Measurements from ENCODE around the gene SLC16A2. TPM values are rescaled to one million over a fixed set of nuclear protein-coding genes. Genes with fewer than 3 reads are reported as not detected.

Gene SLC16A2
- total RNA-seq, 1 donor from 2014 or later, result 32.4 TPM

- Mint-ChIP-seq H3K4me1 (ENCODE audit: unreplicated experiment) (no peaks in the 10 kb centered on the region), H3K27me3 (ENCODE audit: unreplicated experiment) (peaks cover 3% of the 10 kb centered on the region), H3K9me3 (ENCODE audit: unreplicated experiment) (no peaks in the 10 kb centered on the region), H3K36me3 (ENCODE audit: low read depth, unreplicated experiment) (no peaks in the 10 kb centered on the region), H3K4me3 (ENCODE audit: unreplicated experiment) (no peak overlapping the region), H3K27ac (ENCODE audit: unreplicated experiment) (no peak overlapping the region)
- TF ChIP-seq, protein P1, sequence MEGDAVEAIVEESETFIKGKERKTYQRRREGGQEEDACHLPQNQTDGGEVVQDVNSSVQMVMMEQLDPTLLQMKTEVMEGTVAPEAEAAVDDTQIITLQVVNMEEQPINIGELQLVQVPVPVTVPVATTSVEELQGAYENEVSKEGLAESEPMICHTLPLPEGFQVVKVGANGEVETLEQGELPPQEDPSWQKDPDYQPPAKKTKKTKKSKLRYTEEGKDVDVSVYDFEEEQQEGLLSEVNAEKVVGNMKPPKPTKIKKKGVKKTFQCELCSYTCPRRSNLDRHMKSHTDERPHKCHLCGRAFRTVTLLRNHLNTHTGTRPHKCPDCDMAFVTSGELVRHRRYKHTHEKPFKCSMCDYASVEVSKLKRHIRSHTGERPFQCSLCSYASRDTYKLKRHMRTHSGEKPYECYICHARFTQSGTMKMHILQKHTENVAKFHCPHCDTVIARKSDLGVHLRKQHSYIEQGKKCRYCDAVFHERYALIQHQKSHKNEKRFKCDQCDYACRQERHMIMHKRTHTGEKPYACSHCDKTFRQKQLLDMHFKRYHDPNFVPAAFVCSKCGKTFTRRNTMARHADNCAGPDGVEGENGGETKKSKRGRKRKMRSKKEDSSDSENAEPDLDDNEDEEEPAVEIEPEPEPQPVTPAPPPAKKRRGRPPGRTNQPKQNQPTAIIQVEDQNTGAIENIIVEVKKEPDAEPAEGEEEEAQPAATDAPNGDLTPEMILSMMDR (IDR thresholded peaks at IDR 0.05; ENCODE audit: unreplicated experiment), result no peak
- no peak for DNase-seq (ENCODE audit: low spot score)
Observed at GRCh38 chrX:74519870-74520269, 98.6 kb downstream of the SLC16A2 start.

DNA sequence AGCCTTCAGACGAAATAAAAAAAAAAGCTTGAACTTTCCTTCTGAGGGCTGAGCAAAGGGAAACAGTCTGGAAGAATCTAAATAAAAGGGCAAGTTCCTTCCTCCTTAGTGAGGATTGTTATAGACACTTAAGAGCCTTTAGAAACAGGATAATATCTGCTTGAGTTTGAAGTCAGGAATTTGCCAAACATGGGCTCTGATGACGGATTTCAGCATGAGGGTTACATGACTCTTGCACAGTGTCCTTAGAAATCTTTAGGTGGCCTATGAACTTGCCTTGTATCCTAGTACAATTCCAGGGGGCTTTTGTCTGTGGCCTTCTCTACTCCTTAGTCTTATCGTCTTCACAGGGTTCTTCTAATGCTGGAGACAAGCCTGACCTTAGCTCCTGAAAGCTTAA lies 99.0 kb downstream of the SLC16A2 start:
- H3K36me3 Mint-ChIP-seq (ENCODE audit: low read depth, unreplicated experiment), result no peaks in the 10 kb centered on the region

DNA sequence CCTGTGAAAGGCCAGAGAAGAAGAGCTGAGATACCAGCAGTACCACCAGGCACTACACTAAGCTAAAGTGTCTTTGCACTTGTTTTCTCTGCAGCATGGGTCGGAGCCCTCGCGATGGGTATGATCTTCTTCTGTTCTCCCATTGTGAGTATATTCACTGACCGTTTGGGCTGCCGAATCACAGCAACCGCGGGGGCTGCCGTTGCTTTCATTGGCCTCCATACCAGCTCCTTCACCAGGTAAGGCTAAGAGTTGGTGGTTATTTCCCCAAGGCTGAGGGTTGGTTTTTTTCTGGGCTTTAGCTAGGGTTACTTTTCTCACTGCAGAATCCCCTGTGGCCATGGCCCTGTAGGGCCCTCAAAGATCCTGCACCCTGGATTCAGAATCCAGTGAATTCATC lies 99.6 kb downstream of the SLC16A2 start:
- no peak overlapping the region for H3K27ac Mint-ChIP-seq (ENCODE audit: unreplicated experiment)
- H3K4me3 Mint-ChIP-seq (ENCODE audit: unreplicated experiment), result no peak overlapping the region
- H3K4me1 Mint-ChIP-seq (ENCODE audit: unreplicated experiment), result no peaks in the 10 kb centered on the region

More for the DNA sequence above, 99.0 kb downstream of the SLC16A2 start:
- DNase-seq (ENCODE audit: low spot score), result no peak
- TF ChIP-seq, protein P1 (IDR thresholded peaks at IDR 0.05; ENCODE audit: unreplicated experiment), result no peak
- Mint-ChIP-seq H3K4me3 (ENCODE audit: unreplicated experiment) (no peak overlapping the region), H3K4me1 (ENCODE audit: unreplicated experiment) (no peaks in the 10 kb centered on the region), H3K27ac (ENCODE audit: unreplicated experiment) (no peak overlapping the region), H3K9me3 (ENCODE audit: unreplicated experiment) (no peaks in the 10 kb centered on the region), H3K27me3 (ENCODE audit: unreplicated experiment) (peaks cover 3% of the 10 kb centered on the region)

DNA sequence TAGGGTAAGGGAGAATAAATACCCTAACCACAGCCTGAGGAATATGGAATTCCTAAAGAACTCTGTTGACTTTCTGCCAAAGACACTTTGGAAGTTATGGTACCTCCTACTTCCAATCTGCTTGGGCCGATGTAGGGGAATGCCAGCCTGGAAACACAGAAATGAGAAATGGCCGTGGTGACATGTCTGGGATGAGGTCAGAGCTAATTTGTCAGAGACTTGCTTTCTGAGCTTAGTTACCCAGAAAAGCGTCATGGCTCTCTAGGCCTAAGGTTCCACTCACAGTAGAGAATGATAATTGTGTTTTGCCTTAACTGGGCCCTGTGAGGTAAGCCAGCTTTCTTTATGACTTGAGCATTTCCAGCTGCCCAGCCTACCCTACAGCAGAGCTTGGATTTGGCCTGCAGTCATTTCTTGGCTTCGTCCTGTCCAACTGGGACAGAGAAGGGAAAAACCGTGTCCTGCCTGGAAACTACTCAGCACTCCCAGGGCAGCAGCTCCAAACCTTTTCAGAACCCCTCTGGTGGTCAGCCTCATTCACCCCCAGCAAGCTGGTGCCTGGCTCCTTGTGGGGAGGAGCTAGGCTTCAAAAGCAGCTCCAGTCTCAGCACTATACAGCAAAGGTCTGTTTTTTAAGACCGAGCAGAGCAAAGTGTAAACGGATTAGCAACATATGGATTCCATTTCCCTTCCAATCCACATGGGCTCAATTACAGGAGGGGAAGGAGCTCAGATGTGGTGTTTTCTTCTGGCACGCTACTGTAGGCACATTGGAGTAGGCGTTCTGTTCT lies 100.9 kb downstream of the SLC16A2 start:
- H3K4me1 Mint-ChIP-seq (ENCODE audit: unreplicated experiment), result no peaks in the 10 kb centered on the region
- no peaks in the 10 kb centered on the region for H3K9me3 Mint-ChIP-seq (ENCODE audit: unreplicated experiment)
- H3K27me3 Mint-ChIP-seq (ENCODE audit: unreplicated experiment), result peaks cover 2% of the 10 kb centered on the region
- TF ChIP-seq, protein P1 (IDR thresholded peaks at IDR 0.05; ENCODE audit: unreplicated experiment), result no peak
- no peak for DNase-seq (ENCODE audit: low spot score)
- no peak overlapping the region for H3K4me3 Mint-ChIP-seq (ENCODE audit: unreplicated experiment)
- no peaks in the 10 kb centered on the region for H3K36me3 Mint-ChIP-seq (ENCODE audit: low read depth, unreplicated experiment)
- no peak overlapping the region for H3K27ac Mint-ChIP-seq (ENCODE audit: unreplicated experiment)

More for the DNA sequence above, 99.6 kb downstream of the SLC16A2 start:
- TF ChIP-seq, protein P1 (IDR thresholded peaks at IDR 0.05; ENCODE audit: unreplicated experiment), result no peak
- no peak for DNase-seq (ENCODE audit: low spot score)
- Mint-ChIP-seq H3K9me3 (ENCODE audit: unreplicated experiment) (no peaks in the 10 kb centered on the region), H3K36me3 (ENCODE audit: low read depth, unreplicated experiment) (no peaks in the 10 kb centered on the region), H3K27me3 (ENCODE audit: unreplicated experiment) (peaks cover 2% of the 10 kb centered on the region)

GRCh38 chrX:74523224-74523623 lies 101.9 kb downstream of the SLC16A2 start:
- H3K27me3 Mint-ChIP-seq (ENCODE audit: unreplicated experiment), result peaks cover 2% of the 10 kb centered on the region
- H3K27ac Mint-ChIP-seq (ENCODE audit: unreplicated experiment), result no peak overlapping the region
- H3K4me3 Mint-ChIP-seq (ENCODE audit: unreplicated experiment), result no peak overlapping the region
- TF ChIP-seq, protein P1 (IDR thresholded peaks at IDR 0.05; ENCODE audit: unreplicated experiment), result no peak
- no peaks in the 10 kb centered on the region for H3K4me1 Mint-ChIP-seq (ENCODE audit: unreplicated experiment)
- H3K36me3 Mint-ChIP-seq (ENCODE audit: low read depth, unreplicated experiment), result no peaks in the 10 kb centered on the region
- no peak for DNase-seq (ENCODE audit: low spot score)
- H3K9me3 Mint-ChIP-seq (ENCODE audit: unreplicated experiment), result no peaks in the 10 kb centered on the region

All from endothelial cell (in vitro differentiated cells).